NCI-H1105 (cell line): ENCODE data around the gene DNAJB6.

Experiments used
- DNase-seq: peaks from one replicate; lab custom pipeline; 2025; lab: John Stamatoyannopoulos, UW

DNAJB6 gene

GRCh38 chr7:157409753-157410727, 73.2 kb downstream of the DNAJB6 start:
- DNase-seq = no peak

GRCh38 chr7:157410831-157411556, 74.2 kb downstream of the DNAJB6 start:
- DNase-seq = no peak

GRCh38 chr7:157411580-157411979, 74.8 kb downstream of the DNAJB6 start:
- no peak for DNase-seq

GRCh38 chr7:157412021-157412443, 75.2 kb downstream of the DNAJB6 start:
- DNase-seq = no peak

GRCh38 chr7:157412491-157413180, 75.8 kb downstream of the DNAJB6 start:
- no peak for DNase-seq

- no peak for DNase-seq
Measured at GRCh38 chr7:157413881-157414701, 77.3 kb downstream of the DNAJB6 start.

- DNase-seq = no peak
Measured at GRCh38 chr7:157414702-157415096, 77.9 kb downstream of the DNAJB6 start.

- DNase-seq = no peak
Measured at GRCh38 chr7:157415486-157415885, 78.7 kb downstream of the DNAJB6 start.

GRCh38 chr7:157416011-157416410, 79.2 kb downstream of the DNAJB6 start:
- no peak for DNase-seq

GRCh38 chr7:157418204-157419034, 81.6 kb downstream of the DNAJB6 start:
- DNase-seq = no peak

- DNase-seq = no peak
Measured at GRCh38 chr7:157419035-157419293, 82.2 kb downstream of the DNAJB6 start.

GRCh38 chr7:157422279-157422678, 85.5 kb downstream of the DNAJB6 start:
- no peak for DNase-seq

- no peak for DNase-seq
Measured at GRCh38 chr7:157423348-157423747, 86.5 kb downstream of the DNAJB6 start.

- no peak for DNase-seq
Measured at GRCh38 chr7:157423886-157424565, 87.2 kb downstream of the DNAJB6 start.

GRCh38 chr7:157425137-157425731, 88.4 kb downstream of the DNAJB6 start:
- no peak for DNase-seq

GRCh38 chr7:157425761-157426160, 89.0 kb downstream of the DNAJB6 start:
- DNase-seq = no peak

GRCh38 chr7:157426463-157427301, 89.9 kb downstream of the DNAJB6 start:
- DNase-seq = no peak

GRCh38 chr7:157427811-157428553, 91.2 kb downstream of the DNAJB6 start:
- no peak for DNase-seq
